OCI-LY7 (cell line): Measurements from ENCODE around the gene CETP. TPM values are rescaled to one million over a fixed set of nuclear protein-coding genes. Genes with fewer than 3 reads are reported as not detected.

Experiments
- BruUV-seq: library from RNA; stranded (reverse); fragments of 400-500 nt; replicated peaks from 2 replicates; lab custom pipeline; 2021; lab: Mats Ljungman, UMichigan
- CTCF ChIA-PET: fragments of 300-600 bp; sonication (Branson Sonifier 250); formaldehyde crosslinking; loops from one replicate; lab custom pipeline; 2022; ENCODE audit warnings: antibody characterized with exemption; ENCODE audit not compliant: unreplicated experiment; lab: Charles Lee
- POLR2A ChIA-PET: fragments of 300-600 bp; sonication (Branson Sonifier 250); formaldehyde crosslinking; loops from one replicate; lab custom pipeline; 2022; ENCODE audit warnings: antibody characterized with exemption; lab: Charles Lee
- DNase-seq: peaks from one replicate; pipeline ENCODE4 v3.0.0-alpha.2; 2015; ENCODE audit warnings: low spot score
- H2AFZ ChIP-seq: fragments of 200-600 bp; sonication (generic), shearing (Covaris generic); 2 replicates; pipeline ENCODE4 v1.6.1; 2014; ENCODE audit warnings: mild to moderate bottlenecking, antibody characterized with exemption, low read length, moderate library complexity
- H3K27ac ChIP-seq: fragments of 200-600 bp; sonication (generic); 2 replicates; pipeline ENCODE4 v1.5.1; 2014; ENCODE audit warnings: mixed run types, low read depth, mild to moderate bottlenecking, moderate library complexity, low read length, inconsistent platforms; ENCODE audit not compliant: poor library complexity, severe bottlenecking
- H3K36me3 ChIP-seq: fragments of 200-600 bp; sonication (generic); 2 replicates; pipeline ENCODE4 v1.6.1; 2014; ENCODE audit warnings: mild to moderate bottlenecking, antibody characterized with exemption, low read length, moderate library complexity, mixed read lengths; ENCODE audit not compliant: insufficient read depth
- H3K4me1 ChIP-seq: fragments of 200-600 bp; sonication (generic); 2 replicates; pipeline ENCODE4 v1.5.1; 2014; ENCODE audit warnings: mild to moderate bottlenecking, low read length; ENCODE audit not compliant: insufficient read depth, poor library complexity, severe bottlenecking
- H3K4me2 ChIP-seq: fragments of 200-600 bp; sonication (generic); 2 replicates; pipeline ENCODE4 v1.6.1; 2014; ENCODE audit warnings: mild to moderate bottlenecking, low read length
- H3K4me3 ChIP-seq: fragments of 200-600 bp; sonication (generic); 2 replicates; pipeline ENCODE4 v1.5.1; 2014; ENCODE audit warnings: mild to moderate bottlenecking, low read depth, low read length; ENCODE audit not compliant: poor library complexity, severe bottlenecking
- H3K79me2 ChIP-seq: fragments of 200-600 bp; sonication (generic); 2 replicates; pipeline ENCODE4 v1.6.1; 2016; ENCODE audit warnings: low read depth, mild to moderate bottlenecking, low read length, moderate library complexity, mixed read lengths; ENCODE audit not compliant: insufficient read depth
- H3K9me2 ChIP-seq: fragments of 200-600 bp; sonication (generic); 2 replicates; pipeline ENCODE4 v1.6.1; 2016; ENCODE audit warnings: mild to moderate bottlenecking, low read length, mixed read lengths; ENCODE audit not compliant: insufficient read depth
- H3K9me3 ChIP-seq: fragments of 200-600 bp; sonication (generic); 2 replicates; pipeline ENCODE4 v1.6.1; 2014; ENCODE audit warnings: mild to moderate bottlenecking, mixed run types, low read length, mixed read lengths
- H4K20me1 ChIP-seq: fragments of 200-600 bp; sonication (generic); 2 replicates; pipeline ENCODE4 v1.6.1; 2014; ENCODE audit warnings: mild to moderate bottlenecking, antibody characterized with exemption, low read length, moderate library complexity, mixed read lengths; ENCODE audit not compliant: insufficient read depth
- CTCF ChIP-seq: fragments of 200-600 bp; sonication (generic); conservative IDR thresholded peaks from 2 replicates; pipeline ENCODE4 v1.5.1; 2014; ENCODE audit warnings: mild to moderate bottlenecking, antibody characterized with exemption, low read length, moderate library complexity, mixed read lengths
- EZH2phosphoT487 ChIP-seq: fragments of 200-600 bp; sonication (generic); IDR thresholded peaks from 2 replicates; pipeline ENCODE4 v1.6.1; 2018; ENCODE audit warnings: low read depth, borderline replicate concordance, mild to moderate bottlenecking, mixed run types, antibody characterized with exemption, low read length, moderate library complexity, mixed read lengths
- intact Hi-C: fragments of 100-400 bp; cut with micrococcal nuclease; formaldehyde crosslinking; loops from one replicate; pipeline ENCODE4 v1.10.0; 2022; ENCODE audit not compliant: unreplicated experiment
- total RNA-seq, 2 experiments: library from RNA; depleted of rRNA in 1 of 2; stranded (reverse); fragments of >200 nt in 1 of 2; shearing (Covaris generic) in 1 of 2; gene quantifications; 2 replicates each; pipeline ENCODE4 v1.2.3, GENCODE V29; 2014 to 2022

The CETP gene
- total RNA-seq, 2 experiments from 2014 or later = 0.54 to 0.65 TPM

GRCh38 chr16:56980792-56981724, 19.3 kb downstream of the CETP start:
- DNase-seq = peak; percentile 63
- H2AFZ ChIP-seq = no peak overlapping the region
- peaks cover 95% of the 10 kb centered on the region for H3K4me1 ChIP-seq
- BruUV-seq = no TSS peak
- H3K27ac ChIP-seq = peak overlapping the region; percentile 80
- no peaks in the 10 kb centered on the region for H4K20me1 ChIP-seq
- intact Hi-C loops = no loop called here
- H3K4me2 ChIP-seq = peak overlapping the region; percentile 89
- H3K79me2 ChIP-seq = peaks cover 5% of the 10 kb centered on the region; the same call in 1 of the 2 replicates
- ChIA-PET CTCF (interaction anchor here (0.6 kb wide), 1 partner anchor 8 kb away, joined by 3 read pairs; no protein-coding TSS in a partner anchor), POLR2A (interaction anchor here (0.7 to 1.2 kb wide), 3 partner anchors 25 to 735 kb away, joined by 3 to 4 read pairs (median 3); no protein-coding TSS in a partner anchor)
- peaks cover 23% of the 10 kb centered on the region; the same call in 1 of the 2 replicates for H3K36me3 ChIP-seq
- H3K9me2 ChIP-seq = no peaks in the 10 kb centered on the region
- H3K4me3 ChIP-seq = peak overlapping the region; percentile 2
- no peaks in the 10 kb centered on the region for H3K9me3 ChIP-seq
- TF ChIP-seq EZH2phosphoT487 (no peak), CTCF (no peak)

DNA sequence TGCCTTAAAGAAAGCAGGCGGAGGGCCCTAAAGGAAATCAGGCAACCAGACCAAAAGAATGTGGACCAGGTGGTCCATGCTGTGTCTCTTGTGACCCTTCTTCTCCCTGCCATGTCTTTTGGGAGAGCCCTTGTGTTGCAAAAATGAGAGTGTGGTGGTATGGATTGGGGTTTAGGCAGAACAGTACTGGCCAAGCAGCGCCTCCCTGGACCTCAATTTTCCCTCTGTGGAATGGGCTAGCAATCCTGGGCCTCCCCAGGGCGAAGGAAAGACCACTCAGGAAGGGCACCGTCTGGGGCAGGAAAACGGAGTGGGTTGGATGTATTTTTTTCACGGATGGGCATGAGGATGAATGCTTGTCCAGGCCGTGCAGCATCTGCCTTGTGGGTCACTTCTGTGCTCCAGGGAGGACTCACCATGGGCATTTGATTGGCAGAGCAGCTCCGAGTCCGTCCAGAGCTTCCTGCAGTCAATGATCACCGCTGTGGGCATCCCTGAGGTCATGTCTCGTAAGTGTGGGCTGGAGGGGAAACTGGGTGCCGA, 20.1 kb downstream of the CETP start:
- Histone ChIP-seq H3K4me1 (peaks cover 98% of the 10 kb centered on the region), H3K9me2 (no peaks in the 10 kb centered on the region), H4K20me1 (no peaks in the 10 kb centered on the region), H2AFZ (no peak overlapping the region), H3K79me2 (peaks cover 12% of the 10 kb centered on the region; the same call in 1 of the 2 replicates), H3K27ac (peak overlapping the region; percentile 80), H3K4me3 (peak overlapping the region; percentile 2), H3K9me3 (no peaks in the 10 kb centered on the region), H3K4me2 (peak overlapping the region; percentile 89), H3K36me3 (peaks cover 27% of the 10 kb centered on the region; the same call in 1 of the 2 replicates)
- no peak for TF ChIP-seq EZH2phosphoT487
- TF ChIP-seq CTCF = no peak
- BruUV-seq = no TSS peak
- intact Hi-C loops = no loop called here
- ChIA-PET CTCF (interaction anchor here (0.6 kb wide), 1 partner anchor 9 kb away, joined by 3 read pairs; no protein-coding TSS in a partner anchor), POLR2A (no interaction called here)
- DNase-seq = no peak
